Measurements from ENCODE around the gene ZSCAN12.

DNA sequence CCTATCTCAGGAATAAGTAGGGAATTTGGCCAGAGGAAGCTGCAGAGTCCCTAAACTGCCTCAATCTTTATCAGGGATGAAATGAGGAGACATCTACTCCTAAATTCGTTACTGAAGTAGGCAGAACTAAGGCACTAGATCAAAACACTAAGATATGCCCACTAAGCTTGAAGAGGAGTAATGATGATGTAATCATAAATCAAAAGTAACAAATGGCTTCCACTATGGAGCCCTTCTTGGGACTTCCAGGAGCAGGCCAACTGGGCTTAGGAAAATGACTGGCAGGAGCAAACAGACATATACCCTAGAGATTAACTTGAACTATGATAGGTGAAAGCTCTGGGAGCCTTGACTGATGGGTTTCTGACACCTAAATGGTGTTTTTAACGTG is 15.4 kb downstream of the ZSCAN12 start:
- no peak for TF ChIP-seq EP300 (IDR thresholded peaks at IDR 0.05; ENCODE audit: low read depth)
- TF ChIP-seq, protein P1, sequence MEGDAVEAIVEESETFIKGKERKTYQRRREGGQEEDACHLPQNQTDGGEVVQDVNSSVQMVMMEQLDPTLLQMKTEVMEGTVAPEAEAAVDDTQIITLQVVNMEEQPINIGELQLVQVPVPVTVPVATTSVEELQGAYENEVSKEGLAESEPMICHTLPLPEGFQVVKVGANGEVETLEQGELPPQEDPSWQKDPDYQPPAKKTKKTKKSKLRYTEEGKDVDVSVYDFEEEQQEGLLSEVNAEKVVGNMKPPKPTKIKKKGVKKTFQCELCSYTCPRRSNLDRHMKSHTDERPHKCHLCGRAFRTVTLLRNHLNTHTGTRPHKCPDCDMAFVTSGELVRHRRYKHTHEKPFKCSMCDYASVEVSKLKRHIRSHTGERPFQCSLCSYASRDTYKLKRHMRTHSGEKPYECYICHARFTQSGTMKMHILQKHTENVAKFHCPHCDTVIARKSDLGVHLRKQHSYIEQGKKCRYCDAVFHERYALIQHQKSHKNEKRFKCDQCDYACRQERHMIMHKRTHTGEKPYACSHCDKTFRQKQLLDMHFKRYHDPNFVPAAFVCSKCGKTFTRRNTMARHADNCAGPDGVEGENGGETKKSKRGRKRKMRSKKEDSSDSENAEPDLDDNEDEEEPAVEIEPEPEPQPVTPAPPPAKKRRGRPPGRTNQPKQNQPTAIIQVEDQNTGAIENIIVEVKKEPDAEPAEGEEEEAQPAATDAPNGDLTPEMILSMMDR (IDR thresholded peaks at IDR 0.05): no peak
- no peak for TF ChIP-seq POLR2AphosphoS5 (IDR thresholded peaks at IDR 0.05)
